ENCODE results near the gene CBY2. TPM values are rescaled to one million over a fixed set of nuclear protein-coding genes. Genes with fewer than 3 reads are reported as not detected.
"Not testable (repeated sequence)": the region's sequence is repeated elsewhere in the genome, so short reads cannot be mapped to it uniquely, and the experiment has no call there.

The CBY2 gene
- polyA plus RNA-seq, 1 experiment: not detected

- Histone ChIP-seq H3K27me3 (ENCODE audit: control insufficient read depth, insufficient read depth, low read length) (no peaks in the 10 kb centered on the region; the same call in 1 of the 2 replicates), H3K4me3 (ENCODE audit: low read depth, low read length) (no peak overlapping the region), H3K36me3 (ENCODE audit: control insufficient read depth, insufficient read depth, low read length) (no peaks in the 10 kb centered on the region)
- POLR2A ChIA-PET: no interaction called here
- CTCF ChIA-PET: no interaction called here
- DNase-seq (ENCODE audit: low read depth): no peak
- no peak for TF ChIP-seq CTCF (IDR thresholded peaks at IDR 0.05; ENCODE audit: insufficient read depth, low read depth, low read length)
Observed at GRCh38 chr13:45751885-45752284, 49.8 kb downstream of the CBY2 start.

- DNase-seq (ENCODE audit: low read depth): no peak
- no peak for TF ChIP-seq CTCF (IDR thresholded peaks at IDR 0.05; ENCODE audit: insufficient read depth, low read depth, low read length)
- POLR2A ChIA-PET: no interaction called here
- no peak overlapping the region for H3K4me3 ChIP-seq (ENCODE audit: low read depth, low read length)
- CTCF ChIA-PET: no interaction called here
- H3K27me3 ChIP-seq (ENCODE audit: control insufficient read depth, insufficient read depth, low read length): no peaks in the 10 kb centered on the region; the same call in 1 of the 2 replicates
- H3K36me3 ChIP-seq (ENCODE audit: control insufficient read depth, insufficient read depth, low read length): no peaks in the 10 kb centered on the region
Observed at GRCh38 chr13:45752510-45752909, 50.4 kb downstream of the CBY2 start.

- H3K36me3 ChIP-seq (ENCODE audit: control insufficient read depth, insufficient read depth, low read length); DNase-seq (ENCODE audit: low read depth); POLR2A ChIA-PET; H3K27me3 ChIP-seq (ENCODE audit: control insufficient read depth, insufficient read depth, low read length); H3K4me3 ChIP-seq (ENCODE audit: low read depth, low read length): not testable (repeated sequence)
- CTCF ChIA-PET: interaction anchor here (0.8 kb wide), 1 partner anchor 8 kb away, joined by 3 read pairs; no protein-coding TSS in a partner anchor
Observed at GRCh38 chr13:45756498-45756897, 54.4 kb downstream of the CBY2 start.

GRCh38 chr13:45757589-45757988 lies 55.5 kb downstream of the CBY2 start:
- H3K36me3 ChIP-seq (ENCODE audit: control insufficient read depth, insufficient read depth, low read length); DNase-seq (ENCODE audit: low read depth); POLR2A ChIA-PET; CTCF ChIA-PET; H3K4me3 ChIP-seq (ENCODE audit: low read depth, low read length); H3K27me3 ChIP-seq (ENCODE audit: control insufficient read depth, insufficient read depth, low read length): not testable (repeated sequence)

- no peak for DNase-seq (ENCODE audit: low read depth)
- no peak for TF ChIP-seq CTCF (IDR thresholded peaks at IDR 0.05; ENCODE audit: insufficient read depth, low read depth, low read length)
- H3K36me3 ChIP-seq (ENCODE audit: control insufficient read depth, insufficient read depth, low read length): no peaks in the 10 kb centered on the region
- no peaks in the 10 kb centered on the region for H3K27me3 ChIP-seq (ENCODE audit: control insufficient read depth, insufficient read depth, low read length)
- ChIA-PET CTCF (interaction anchor here (0.8 to 1.2 kb wide), 3 partner anchors 16 to 79 kb away, joined by 3 read pairs; no protein-coding TSS in a partner anchor), POLR2A (no interaction called here)
- no peak overlapping the region for H3K4me3 ChIP-seq (ENCODE audit: low read depth, low read length)
Observed at GRCh38 chr13:45763419-45763818, 61.3 kb downstream of the CBY2 start.

Small RNA genes lying within 50 kb of the gene (small RNA-seq; reads per million reads assigned to genes)
- gene RF00017 (ENCODE audit: insufficient read length, low read depth, low replicate concordance): not detected

Other genes starting within 250 kb of the CBY2 start
- 13.9 and 23.2 TPM in 2 replicates for gene COG3, start 237.4 kb upstream of the CBY2 start, polyA plus RNA-seq (2011; rRNA removed)
- not detected in 2 replicates for gene ERICH6B, start 86.6 kb upstream of the CBY2 start, polyA plus RNA-seq (2011; rRNA removed)
- not detected in 2 replicates for gene SIAH3, start 149.4 kb downstream of the CBY2 start, polyA plus RNA-seq (2011; rRNA removed)